HG03571 (cell line): ENCODE results near the gene AFG1L.
"Not testable (repeated sequence)": the region's sequence is repeated elsewhere in the genome, so short reads cannot be mapped to it uniquely, and the experiment has no call there.

ENCODE experiments used
- ATAC-seq: cut with Tn5 transposase; IDR thresholded peaks from one replicate; pipeline ENCODE4 v1.9.1; 2021; ENCODE audit not compliant: unreplicated experiment

AFG1L gene

GRCh38 chr6:108507316-108507715 is 212.5 kb downstream of the AFG1L start:
- ATAC-seq, result no peak

GRCh38 chr6:108510461-108511319 is 215.8 kb downstream of the AFG1L start:
- ATAC-seq, result no peak

GRCh38 chr6:108518714-108519576 is 224.1 kb downstream of the AFG1L start:
- ATAC-seq, result no peak

- no peak for ATAC-seq
Measured at GRCh38 chr6:108521616-108522107, 226.8 kb downstream of the AFG1L start.

GRCh38 chr6:108523697-108524096 is 228.8 kb downstream of the AFG1L start:
- no peak for ATAC-seq

- ATAC-seq, result no peak
Measured at GRCh38 chr6:108524528-108525248, 229.8 kb downstream of the AFG1L start.

GRCh38 chr6:108526739-108527174 is 231.9 kb downstream of the AFG1L start:
- ATAC-seq, result peak; percentile 55

- ATAC-seq, result no peak
Measured at GRCh38 chr6:108528878-108529277, 234.0 kb downstream of the AFG1L start.

- ATAC-seq, result no peak
Measured at GRCh38 chr6:108531332-108531731, 236.5 kb downstream of the AFG1L start.

- no peak for ATAC-seq
Measured at GRCh38 chr6:108535114-108535742, 240.4 kb downstream of the AFG1L start.

- ATAC-seq, result not testable (repeated sequence)
Measured at GRCh38 chr6:108535920-108536535, 241.2 kb downstream of the AFG1L start.

- ATAC-seq, result peak; percentile 66
Measured at GRCh38 chr6:108541843-108542759, 247.2 kb downstream of the AFG1L start.

GRCh38 chr6:108543175-108543940 is 248.5 kb downstream of the AFG1L start:
- no peak for ATAC-seq

- ATAC-seq, result no peak
Measured at GRCh38 chr6:108544606-108545005, 249.8 kb downstream of the AFG1L start.

GRCh38 chr6:108546079-108547049 is 251.5 kb downstream of the AFG1L start:
- no peak for ATAC-seq

- no peak for ATAC-seq
Measured at GRCh38 chr6:108549241-108549640, 254.4 kb downstream of the AFG1L start.

- ATAC-seq, result no peak
Measured at GRCh38 chr6:108549741-108550140, 254.9 kb downstream of the AFG1L start.
